Neural cell (in vitro differentiated cells): ENCODE data around the gene CSMD2.

Experiments used
- CTCF ChIP-seq: fragments of 450-650 bp; IDR thresholded peaks from 2 replicates; pipeline ENCODE4 v1.5.1; 2014; ENCODE audit warnings: antibody characterized with exemption, mild to moderate bottlenecking, moderate library complexity; ENCODE audit not compliant: poor library complexity, severe bottlenecking
- EZH2 ChIP-seq: fragments of 200-600, 300-800 bp; shearing (Covaris generic), sonication (generic); IDR thresholded peaks from 2 replicates; pipeline ENCODE4 v1.6.1; 2014; ENCODE audit warnings: antibody characterized with exemption, low read length, borderline replicate concordance, mild to moderate bottlenecking; ENCODE audit not compliant: insufficient read depth, poor library complexity, severe bottlenecking
- TAF1 ChIP-seq: IDR thresholded peaks from 2 replicates; pipeline ENCODE4 v1.6.1; 2012; ENCODE audit warnings: low read depth

- no peak for TF ChIP-seq CTCF
- TF ChIP-seq TAF1, result no peak
- TF ChIP-seq EZH2, result no peak
Measured at GRCh38 chr1:33532936-33533335, 632.1 kb downstream of the CSMD2 start.
